Measurements from ENCODE around the gene ACKR3. TPM values are rescaled to one million over a fixed set of nuclear protein-coding genes. Genes with fewer than 3 reads are reported as not detected.

ACKR3 gene
- total and polyA plus RNA-seq, 2 donors (not counting 1 experiment from before 2014, with no cell fraction given), result 7.1 to 15.3 TPM

- Histone ChIP-seq H3K4me3 (ENCODE audit: control extremely low read depth in 1 of 5, extremely low read depth in 1 of 5, insufficient read depth in 1 of 5, low read depth in 2 of 5, low read length in 4 of 5) (no peak overlapping the region), H4K20me1 (ENCODE audit: control insufficient read depth, insufficient read depth, low read length, poor library complexity, severe bottlenecking) (no peaks in the 10 kb centered on the region), H3K9ac (ENCODE audit: low read length) (no peak overlapping the region), H3K9me3 (ENCODE audit: control extremely low read depth in 1 of 3, control insufficient read depth in 2 of 3, insufficient read depth in 1 of 3, low read length in 2 of 3) (no peaks in the 10 kb centered on the region), H3K27me3 (replicated peaks in 1 of 4; ENCODE audit: control extremely low read depth in 1 of 4, control insufficient read depth in 3 of 4, insufficient read depth in 4 of 4, low read length in 3 of 4) (no peaks in the 10 kb centered on the region), H3K36me3 (replicated peaks in 1 of 2; ENCODE audit: control extremely low read depth in 1 of 2, control insufficient read depth in 1 of 2, extremely low read depth in 1 of 2, insufficient read depth in 2 of 2, low read length in 1 of 2) (no peaks in the 10 kb centered on the region), H3K4me1 (ENCODE audit: control insufficient read depth in 2 of 2, insufficient read depth in 2 of 2, low read length in 2 of 2) (peaks cover 2 to 5% of the 10 kb centered on the region in 2 donors), H3K79me2 (ENCODE audit: control insufficient read depth, insufficient read depth, low read length) (no peaks in the 10 kb centered on the region), H3K4me2 (replicated peaks; ENCODE audit: low read depth, low read length, poor library complexity, severe bottlenecking) (no peak overlapping the region), H2AFZ (ENCODE audit: insufficient read depth, low read depth, low read length, poor library complexity, severe bottlenecking) (no peak overlapping the region), H3K27ac (ENCODE audit: low read length in 2 of 2) (no peak overlapping the region)
- Mint-ChIP-seq H3K27ac (no peak overlapping the region), H3K27me3 (no peaks in the 10 kb centered on the region), H3K4me3 (no peak overlapping the region), H3K9me3 (ENCODE audit: insufficient read depth) (no peaks in the 10 kb centered on the region), H3K4me1 (peaks cover 5% of the 10 kb centered on the region)
- intact Hi-C loops (cut with micrococcal nuclease), result loop anchor here (5.0 kb wide), 1 partner anchor 36 kb away; the partner anchor contains the start of gene ACKR3
- CTCF ChIA-PET, result interaction anchor here (0.7 to 1.1 kb wide), 3 partner anchors 19 to 39 kb away, joined by 3 to 4 read pairs (median 4); partner anchors contain the start of gene ACKR3
- ATAC-seq (ENCODE audit: low read depth) (no peak), DNase-seq (no peak)
- POLR2A ChIA-PET, result no interaction called here
- 54% methylated on average over 4 of the region's 7 CpGs for WGBS (ENCODE audit: insufficient coverage)
- TF ChIP-seq CTCF (IDR thresholded peaks at IDR 0.05) (no peak), EZH2 (IDR thresholded peaks at IDR 0.05; ENCODE audit: borderline replicate concordance, insufficient read depth, low read depth, low read length, poor library complexity, severe bottlenecking) (no peak)
Observed at GRCh38 chr2:236531195-236531594, 38.4 kb upstream of the ACKR3 start.

- no peaks in the 10 kb centered on the region for H3K27me3 ChIP-seq (replicated peaks in 1 of 4; ENCODE audit: control extremely low read depth in 1 of 4, control insufficient read depth in 3 of 4, insufficient read depth in 4 of 4, low read length in 3 of 4)
- ATAC-seq (ENCODE audit: low read depth) (no peak), DNase-seq (no peak)
- H3K4me1 ChIP-seq (ENCODE audit: control insufficient read depth in 2 of 2, insufficient read depth in 2 of 2, low read length in 2 of 2), result peaks cover 10 to 13% of the 10 kb centered on the region in 2 donors
- 36% methylated on average over 1 of the region's 1 CpG for WGBS (ENCODE audit: insufficient coverage)
- H3K4me2 ChIP-seq (replicated peaks; ENCODE audit: low read depth, low read length, poor library complexity, severe bottlenecking), result no peak overlapping the region
- H3K36me3 ChIP-seq (replicated peaks in 1 of 2; ENCODE audit: control extremely low read depth in 1 of 2, control insufficient read depth in 1 of 2, extremely low read depth in 1 of 2, insufficient read depth in 2 of 2, low read length in 1 of 2), result no peaks in the 10 kb centered on the region
- no peak overlapping the region for H2AFZ ChIP-seq (ENCODE audit: insufficient read depth, low read depth, low read length, poor library complexity, severe bottlenecking)
- no peak overlapping the region for H3K27ac Mint-ChIP-seq
- no peaks in the 10 kb centered on the region for H3K79me2 ChIP-seq (ENCODE audit: control insufficient read depth, insufficient read depth, low read length)
- H3K9ac ChIP-seq (ENCODE audit: low read length), result no peak overlapping the region
- ChIA-PET POLR2A (no interaction called here), CTCF (interaction anchor here (0.7 kb wide), 1 partner anchor 38 kb away, joined by 4 read pairs; the partner anchor contains the start of gene ACKR3)
- H3K4me3 Mint-ChIP-seq, result no peak overlapping the region
- H3K4me3 ChIP-seq (ENCODE audit: control extremely low read depth in 1 of 5, extremely low read depth in 1 of 5, insufficient read depth in 1 of 5, low read depth in 2 of 5, low read length in 4 of 5), result no peak overlapping the region
- intact Hi-C loops (cut with micrococcal nuclease), result loop anchor here (5.0 kb wide), 1 partner anchor 35 kb away; the partner anchor contains the start of gene ACKR3
- TF ChIP-seq EZH2 (IDR thresholded peaks at IDR 0.05; ENCODE audit: borderline replicate concordance, insufficient read depth, low read depth, low read length, poor library complexity, severe bottlenecking) (no peak), CTCF (IDR thresholded peaks at IDR 0.05) (no peak)
- no peak overlapping the region for H3K27ac ChIP-seq (ENCODE audit: low read length in 2 of 2)
- H4K20me1 ChIP-seq (ENCODE audit: control insufficient read depth, insufficient read depth, low read length, poor library complexity, severe bottlenecking), result no peaks in the 10 kb centered on the region
- no peaks in the 10 kb centered on the region for H3K27me3 Mint-ChIP-seq
- H3K9me3 ChIP-seq (ENCODE audit: control extremely low read depth in 1 of 3, control insufficient read depth in 2 of 3, insufficient read depth in 1 of 3, low read length in 2 of 3), result no peaks in the 10 kb centered on the region
- peaks cover 13% of the 10 kb centered on the region for H3K4me1 Mint-ChIP-seq
- no peaks in the 10 kb centered on the region for H3K9me3 Mint-ChIP-seq (ENCODE audit: insufficient read depth)
Observed at GRCh38 chr2:236531996-236532395, 37.6 kb upstream of the ACKR3 start.
